Fibroblast of skin of abdomen (primary cell): ENCODE data around the gene TMEM219.
A peak's percentile ranks its signal among the peaks of the same experiment; 100 is the strongest.

Experiments used
- DNase-seq: peaks from one replicate; pipeline ENCODE4 v3.0.0-alpha.2; 2013

The TMEM219 gene

DNA sequence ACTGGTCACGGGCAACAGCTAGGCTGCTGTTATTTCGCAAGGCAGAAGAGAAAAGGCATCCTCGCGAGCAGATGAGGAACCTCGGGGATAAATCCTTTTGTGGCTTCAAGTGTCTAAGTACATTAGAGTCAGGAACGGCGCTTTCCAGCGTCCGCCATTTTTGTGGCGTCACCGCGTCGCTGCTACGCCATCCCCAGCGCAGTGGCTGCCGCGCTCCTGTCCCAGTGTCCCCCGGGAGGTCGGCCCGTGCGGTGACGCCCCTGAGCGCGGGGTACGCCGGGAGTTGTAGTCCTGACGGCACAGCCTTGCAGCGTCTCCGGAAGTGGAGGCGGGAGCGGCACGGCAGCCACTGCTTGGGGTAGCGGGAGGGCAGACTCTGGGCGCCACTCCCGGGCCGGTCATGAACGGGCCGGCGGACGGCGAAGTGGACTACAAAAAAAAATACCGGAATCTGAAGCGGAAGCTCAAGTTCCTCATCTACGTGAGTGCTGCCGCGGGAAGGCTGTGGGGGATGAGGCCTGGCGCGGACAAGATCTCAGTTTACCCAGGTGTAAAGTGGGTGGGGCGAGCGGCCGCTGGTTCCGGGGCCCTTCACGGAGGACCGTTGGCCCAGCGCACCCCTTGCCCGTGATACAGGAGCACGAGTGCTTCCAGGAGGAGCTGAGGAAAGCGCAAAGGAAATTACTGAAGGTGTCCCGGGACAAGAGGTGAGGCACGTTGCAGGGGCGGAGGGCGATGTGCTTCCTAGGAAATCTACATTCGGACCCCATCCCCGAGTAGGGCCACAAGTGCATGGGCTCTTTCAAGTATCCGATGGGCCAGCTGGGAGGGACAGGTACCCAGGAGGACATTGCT lies 34.3 kb downstream of the TMEM219 start, which contains the start of gene INO80E:
INO80E (plus strand) TSS at position 331 of the 855 bp plus-strand sequence; CDS start at position 401, 70 bp downstream.
- DNase-seq = peak; percentile 95

DNA sequence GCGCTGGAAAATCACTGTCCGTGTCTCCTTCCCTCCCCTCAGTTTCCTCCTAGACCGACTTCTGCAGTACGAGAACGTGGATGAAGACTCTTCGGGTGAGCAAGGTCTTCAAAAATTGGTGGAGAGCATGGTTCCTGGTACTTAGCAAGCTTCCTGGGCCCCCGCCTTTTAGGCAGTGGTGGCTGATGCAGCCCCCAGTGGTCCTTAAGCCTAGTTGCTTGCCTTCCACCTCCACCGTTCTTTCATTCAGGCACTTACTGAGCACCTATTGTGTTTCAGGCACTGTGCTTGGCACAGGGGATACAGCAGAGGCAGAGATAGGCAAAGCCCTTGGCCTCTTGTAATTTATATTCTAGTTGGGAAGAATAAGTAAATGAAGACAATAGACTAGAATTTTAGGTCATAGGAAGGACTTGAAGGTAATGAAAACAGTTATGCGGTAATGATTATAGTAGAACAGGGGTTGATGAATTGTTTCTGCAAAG lies 34.9 kb downstream of the TMEM219 start:
- no peak for DNase-seq

- DNase-seq = no peak
These were observed 37.7 kb downstream of the TMEM219 start for GRCh38 chr16:29999605-30000004.

DNA sequence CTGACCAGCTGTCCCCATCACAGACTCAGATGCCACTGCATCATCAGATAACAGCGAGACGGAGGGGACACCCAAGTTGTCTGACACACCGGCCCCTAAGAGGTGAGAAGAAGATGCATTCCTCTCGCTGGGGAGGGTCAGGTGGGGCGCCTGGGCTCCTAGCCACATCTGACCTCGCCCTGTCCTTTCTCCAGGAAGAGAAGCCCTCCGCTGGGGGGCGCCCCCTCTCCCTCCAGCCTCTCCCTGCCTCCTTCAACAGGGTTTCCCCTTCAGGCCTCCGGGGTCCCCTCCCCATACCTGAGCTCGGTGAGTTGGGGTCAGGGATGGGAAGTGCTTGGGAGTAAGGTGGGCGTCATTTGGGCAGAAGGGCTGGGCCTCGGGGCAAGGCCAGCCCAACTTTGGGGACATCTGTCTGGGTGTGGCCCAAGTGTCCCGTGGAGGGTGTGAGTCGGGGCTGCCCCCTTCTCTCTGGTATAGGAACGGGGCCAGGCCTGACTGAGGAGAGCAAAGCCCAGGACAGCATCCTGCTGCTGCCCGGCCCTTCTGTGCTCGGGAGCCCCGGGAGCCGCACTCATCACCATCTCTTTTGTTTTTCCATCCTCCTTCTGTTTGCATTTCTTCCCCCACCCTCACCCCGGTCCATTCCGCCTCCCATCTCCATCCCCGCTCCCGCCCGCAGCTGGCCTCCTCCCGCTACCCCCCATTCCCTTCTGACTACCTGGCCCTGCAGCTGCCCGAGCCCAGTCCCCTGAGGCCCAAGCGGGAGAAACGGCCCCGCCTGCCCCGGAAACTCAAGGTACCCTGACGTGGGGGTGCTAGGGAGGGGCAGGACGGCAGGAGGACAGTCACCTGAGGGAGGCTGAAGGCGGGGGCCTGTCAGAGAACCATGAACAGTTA lies 39.1 kb downstream of the TMEM219 start:
- no peak for DNase-seq

DNA sequence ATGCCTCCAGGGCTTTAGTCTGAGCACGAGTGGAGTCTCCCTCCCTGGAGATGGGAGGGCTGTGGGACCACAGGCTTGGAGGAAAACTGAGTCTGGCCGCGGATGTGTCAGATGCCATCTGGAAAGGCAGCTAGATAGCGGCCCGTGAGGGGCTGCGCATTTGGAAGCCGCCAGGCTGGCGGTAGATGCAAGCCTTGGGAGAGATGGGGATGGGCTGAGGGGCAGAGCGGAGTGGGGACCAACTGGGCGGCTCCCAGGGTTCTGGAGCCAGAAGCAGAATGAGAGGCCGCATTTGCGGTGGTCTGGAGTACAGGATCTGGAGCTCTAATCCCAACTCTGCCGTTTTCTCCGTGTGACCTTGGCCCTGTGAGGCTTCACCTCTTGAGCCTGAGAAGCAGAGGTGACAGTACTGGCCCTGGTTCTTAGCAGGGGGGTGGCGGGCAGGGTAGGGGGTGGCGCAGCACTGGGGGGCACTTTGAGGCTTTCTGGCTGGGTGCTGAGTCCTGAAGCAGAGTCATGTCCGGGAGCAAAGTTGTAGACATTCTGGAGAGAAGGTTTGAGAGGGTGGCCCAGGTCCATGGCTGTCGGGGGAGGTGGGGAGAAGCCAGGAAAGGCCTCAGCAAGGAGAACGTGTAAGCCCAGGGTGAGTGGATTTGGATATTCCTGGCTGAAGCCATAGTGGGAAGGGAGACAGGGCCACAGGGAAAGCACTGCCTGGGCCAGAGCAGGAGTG lies 40.9 kb downstream of the TMEM219 start:
- no peak for DNase-seq

- DNase-seq = no peak
These were observed 42.0 kb downstream of the TMEM219 start for GRCh38 chr16:30003670-30004423.

- no peak for DNase-seq
These were observed 42.5 kb downstream of the TMEM219 start for GRCh38 chr16:30004424-30004776.

DNA sequence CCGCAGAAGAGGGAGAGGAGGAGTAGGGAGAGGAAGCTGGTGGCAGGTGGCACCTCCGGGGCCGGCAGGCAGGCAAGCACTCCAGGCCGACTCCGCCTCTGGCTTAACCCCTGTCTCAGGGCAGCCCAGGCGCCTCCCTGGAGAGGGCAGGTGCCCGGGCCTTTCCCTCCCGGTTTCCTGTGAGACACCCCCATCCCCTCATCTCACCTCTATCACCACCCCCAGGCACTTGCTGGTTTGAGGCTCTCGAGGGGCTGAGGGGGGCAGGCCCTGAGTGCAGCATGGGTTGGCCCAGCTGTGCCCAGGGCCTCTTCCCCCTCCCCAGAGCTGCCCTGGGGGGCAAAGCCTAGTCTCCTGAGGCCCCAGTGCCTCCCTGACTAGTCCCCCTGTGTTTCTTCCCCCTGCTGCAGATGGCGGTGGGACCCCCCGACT lies 42.9 kb downstream of the TMEM219 start:
- no peak for DNase-seq

- peak; percentile 41 for DNase-seq
These were observed 43.6 kb downstream of the TMEM219 start for GRCh38 chr16:30005341-30006094.

- no peak for DNase-seq
These were observed 44.2 kb downstream of the TMEM219 start for GRCh38 chr16:30006095-30006473.

DNA sequence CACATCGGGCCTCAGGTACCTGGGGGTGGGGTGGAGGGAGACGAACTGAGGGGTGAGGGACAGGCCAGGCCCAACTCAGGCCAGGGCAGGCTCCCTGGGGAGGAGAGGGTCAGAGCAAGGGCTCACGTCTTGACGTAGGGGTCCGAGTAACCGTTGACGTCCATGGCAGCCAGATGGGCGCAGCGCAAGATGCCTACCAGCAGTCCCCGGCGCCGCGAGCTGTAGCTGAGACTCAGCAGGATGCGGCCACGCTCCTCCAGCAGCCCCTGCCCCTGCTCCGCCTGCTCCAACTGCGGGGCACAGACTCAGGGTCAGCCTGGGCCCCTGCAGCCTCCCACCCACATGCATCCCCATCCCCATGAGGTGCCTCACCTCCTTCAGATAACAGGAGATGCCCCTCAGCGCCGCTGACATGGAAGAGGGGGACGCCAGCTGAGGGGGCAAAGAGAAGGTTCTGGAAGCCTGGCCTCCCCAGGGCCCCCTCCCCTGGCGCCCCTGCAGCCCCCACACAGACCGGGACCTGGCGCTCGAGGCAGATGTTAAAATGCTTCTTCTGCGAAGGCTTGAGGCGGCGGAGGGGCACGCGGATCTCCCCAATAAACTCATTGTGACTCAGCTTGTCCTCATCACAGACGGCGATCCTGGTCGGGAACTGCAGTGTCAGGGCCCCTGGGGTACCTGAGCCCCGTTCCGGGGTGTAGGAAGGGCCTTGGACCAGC lies 44.9 kb downstream of the TMEM219 start:
- no peak for DNase-seq

DNA sequence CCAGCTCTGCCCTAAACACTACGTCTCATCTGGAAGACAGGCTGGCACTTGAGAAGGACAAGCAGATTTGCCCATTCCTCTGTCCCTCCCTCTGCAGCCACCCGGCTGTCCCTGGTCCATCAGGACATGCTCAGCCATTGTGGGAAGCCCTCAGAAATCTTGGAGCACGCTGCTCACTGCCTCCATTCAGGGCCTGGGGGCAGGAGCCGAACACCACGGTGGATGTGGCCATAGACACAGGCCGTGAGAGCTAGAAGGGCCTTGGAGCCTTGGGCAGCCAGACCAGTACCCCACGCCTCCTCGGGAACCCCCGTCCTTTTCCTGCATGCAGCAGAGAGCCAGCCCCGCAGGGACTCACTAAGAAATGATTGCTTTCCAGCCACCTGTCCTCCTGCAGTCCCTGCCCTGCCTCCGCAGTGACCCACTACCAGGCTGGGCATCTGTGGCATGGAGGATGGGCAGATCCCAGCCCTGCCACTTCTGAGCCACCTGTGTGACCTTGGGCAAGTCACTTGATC lies 45.6 kb downstream of the TMEM219 start:
- DNase-seq = no peak

- DNase-seq = no peak
These were observed 47.4 kb downstream of the TMEM219 start for GRCh38 chr16:30009085-30009862.

GRCh38 chr16:30009990-30010843 lies 48.3 kb downstream of the TMEM219 start:
- no peak for DNase-seq

DNA sequence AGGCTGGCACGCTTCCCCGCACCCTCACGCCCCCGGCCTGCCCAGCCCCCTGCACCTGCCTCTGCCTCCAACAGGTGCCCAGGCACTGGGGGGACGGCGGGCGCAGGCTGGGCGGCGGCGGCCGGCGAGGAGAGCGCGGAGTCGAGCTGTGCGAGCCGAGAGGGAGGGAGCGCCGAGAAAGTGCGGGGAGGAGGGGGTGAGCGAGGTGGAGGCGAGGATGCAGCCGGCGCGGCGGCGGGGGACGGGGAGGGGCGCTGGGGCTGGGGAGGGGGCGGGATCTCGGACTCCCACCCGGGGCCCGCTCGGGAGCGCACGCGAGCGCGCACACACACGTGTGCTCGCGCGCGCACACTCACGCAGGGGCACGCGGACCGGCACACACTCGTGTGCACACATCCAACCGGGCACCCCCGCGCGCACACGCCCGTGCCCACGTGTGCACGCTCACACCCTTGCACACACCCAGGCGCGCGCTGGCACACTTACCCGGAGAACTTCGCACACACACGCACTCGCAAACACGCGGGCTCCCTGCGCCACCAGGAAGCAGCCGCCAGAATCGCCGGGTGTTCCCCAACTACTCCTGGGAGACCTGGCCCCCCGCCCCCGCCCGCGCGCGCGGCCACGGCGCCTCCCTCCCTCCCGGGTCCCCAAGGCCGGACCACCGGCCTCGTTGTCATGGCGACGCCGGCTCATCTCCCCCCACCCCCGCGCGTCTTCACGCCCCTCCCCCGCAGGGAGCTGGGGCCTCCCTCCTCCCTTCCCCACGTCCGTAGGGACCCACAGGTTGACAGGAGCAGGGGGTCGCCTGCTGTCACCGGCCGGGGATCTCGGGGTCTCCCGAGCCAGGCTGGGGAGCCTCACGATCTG lies 49.2 kb downstream of the TMEM219 start, which contains the start of gene DOC2A:
DOC2A (minus strand) TSS at position 184 of the 870 bp plus-strand sequence. CDS start 805 bp downstream, outside the sequence.
- DNase-seq = no peak

DNA sequence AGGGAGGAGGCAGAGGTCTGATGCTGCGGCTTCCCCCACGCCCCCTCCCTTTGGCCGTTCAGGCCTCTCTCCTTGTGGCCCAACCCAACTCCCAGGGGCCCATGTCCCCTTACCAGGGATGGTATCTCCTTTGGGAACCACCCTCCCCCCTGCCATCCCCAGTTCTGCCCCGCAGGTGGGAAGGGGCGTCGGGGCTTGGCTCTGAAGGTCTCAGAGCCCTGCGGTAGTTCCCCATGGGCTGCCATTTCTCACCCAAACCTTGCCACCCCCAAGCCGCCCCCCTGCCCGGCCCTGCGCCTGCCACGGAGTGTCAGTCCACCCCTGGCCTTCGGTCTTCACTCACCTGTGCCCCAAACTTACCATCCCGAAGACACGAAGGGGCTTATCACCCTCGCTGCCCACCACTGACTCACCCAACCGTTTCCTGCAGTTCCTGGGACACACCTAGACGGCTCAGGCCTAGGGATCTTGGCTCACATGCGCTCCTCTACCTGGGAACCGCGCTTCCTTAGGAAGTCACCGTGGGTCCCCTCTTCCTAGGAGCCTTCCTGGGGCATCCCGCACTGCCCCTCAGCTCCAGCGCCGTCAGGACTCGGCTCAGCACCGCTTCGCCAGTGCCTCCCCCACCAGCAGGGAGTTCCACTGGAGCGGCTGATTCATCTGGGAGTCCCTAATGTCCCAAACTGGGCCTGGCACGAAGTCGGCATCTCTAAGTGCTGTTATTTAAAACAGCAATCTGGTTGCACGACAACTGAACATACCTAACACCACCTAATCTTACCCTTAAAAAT lies 50.0 kb downstream of the TMEM219 start:
- no peak for DNase-seq
